HepG2 (cell line): ENCODE results near the gene B4GALT3. TPM values are rescaled to one million over a fixed set of nuclear protein-coding genes. Genes with fewer than 3 reads are reported as not detected.

Experiments
- BRD4 ChIP-seq: sonication (generic); formaldehyde crosslinking; IDR thresholded peaks from 2 replicates; pipeline ENCODE4 v1.4.0; 2020; ENCODE audit warnings: missing genetic modification reagents
- HOXA3 ChIP-seq: sonication (generic); formaldehyde crosslinking; IDR thresholded peaks from 2 replicates; pipeline ENCODE4 v1.5.0; 2020; ENCODE audit warnings: missing genetic modification reagents
- NFYC ChIP-seq: IDR thresholded peaks from 2 replicates; pipeline ENCODE4 v1.6.1; 2016; ENCODE audit warnings: missing genetic modification reagents, missing compliant biosample characterization
- NR2F2 ChIP-seq: IDR thresholded peaks from 2 replicates; pipeline ENCODE4 v1.6.1; 2012; ENCODE audit warnings: low read depth, inconsistent platforms, borderline replicate concordance
- POLR2AphosphoS5 ChIP-seq: IDR thresholded peaks from 2 replicates; pipeline ENCODE4 v1.6.1; 2012; ENCODE audit warnings: low read depth, low read length
- SNAI1 ChIP-seq: sonication (generic); formaldehyde crosslinking; IDR thresholded peaks from 2 replicates; pipeline ENCODE4 v1.5.0; 2020; ENCODE audit warnings: mild to moderate bottlenecking, missing genetic modification reagents, borderline replicate concordance
- SSRP1 ChIP-seq: IDR thresholded peaks from 2 replicates; pipeline ENCODE4 v1.6.1; 2016; ENCODE audit warnings: control low read depth
- TCF7L2 ChIP-seq: IDR thresholded peaks from 2 replicates; pipeline ENCODE4 v1.6.1; 2011; ENCODE audit warnings: mild to moderate bottlenecking, low read depth, low read length, moderate library complexity
- ZNF329 ChIP-seq: sonication (generic); formaldehyde crosslinking; IDR thresholded peaks from 2 replicates; pipeline ENCODE4 v1.9.0; 2021; ENCODE audit warnings: low read depth, mild to moderate bottlenecking, missing genetic modification reagents
- ZNF614 ChIP-seq: IDR thresholded peaks from 2 replicates; pipeline ENCODE4 v1.6.1; 2018; ENCODE audit warnings: missing biosample characterization, missing genetic modification reagents, inconsistent platforms, borderline replicate concordance
- ZNF674 ChIP-seq: sonication (generic); formaldehyde crosslinking; IDR thresholded peaks from 2 replicates; pipeline ENCODE4 v1.5.0; 2020; ENCODE audit warnings: low read depth, mild to moderate bottlenecking, missing genetic modification reagents
- ZNF749 ChIP-seq: sonication (generic); formaldehyde crosslinking; IDR thresholded peaks from 2 replicates; pipeline ENCODE4 v1.8.0; 2022; ENCODE audit warnings: mild to moderate bottlenecking, missing genetic modification reagents, moderate library complexity, borderline replicate concordance
- polyA plus RNA-seq, 8 experiments: library from polyadenylated mRNA; depleted of rRNA in 3 of 8; stranded (reverse) in 7 of 8; unstranded in 1 of 8; fragments of >200 nt; fragmentation: Illumina TruSeq in 4 of 8; extraction: Trizol in 4 of 8; gene quantifications; 2 replicates each; pipeline versions ENCODE4 v1.2.1 to v1.2.3, GENCODE V29; 2011 to 2016; ENCODE audit warnings: low read depth in 4 of 8, missing spikeins in 1 of 8, mixed read lengths in 1 of 8; ENCODE audit not compliant: insufficient read depth in 1 of 8
- total RNA-seq, 5 experiments: library from RNA; depleted of rRNA; stranded (reverse); fragments of >200 nt; fragmentation: Illumina TruSeq; extraction: Trizol; gene quantifications; 2 replicates each; pipeline ENCODE4 v1.2.3, GENCODE V29; 2016; ENCODE audit warnings: low read depth in 1 of 5
- TF ChIP-seq, protein P1 (sequence below), 2 experiments: IDR thresholded peaks; 2 replicates each; pipeline ENCODE4 v1.6.1; 2011 to 2012; ENCODE audit warnings: low read length in 2 of 2, borderline replicate concordance in 1 of 2, low read depth in 1 of 2, mild to moderate bottlenecking in 1 of 2, moderate library complexity in 1 of 2
- TF ChIP-seq, protein P2 (sequence below): sonication (generic); formaldehyde crosslinking; IDR thresholded peaks from 2 replicates; pipeline ENCODE4 v1.4.0; 2020; ENCODE audit warnings: missing genetic modification reagents
- TF ChIP-seq, protein P3 (sequence below): sonication (generic); formaldehyde crosslinking; IDR thresholded peaks from 2 replicates; pipeline ENCODE4 v1.4.0; 2020; ENCODE audit warnings: missing genetic modification reagents, borderline replicate concordance
- TF ChIP-seq, protein P4 (sequence below): sonication (generic); formaldehyde crosslinking; IDR thresholded peaks from 2 replicates; pipeline ENCODE4 v1.5.1; 2020; ENCODE audit warnings: mild to moderate bottlenecking, missing genetic modification reagents

Gene B4GALT3
- total and polyA plus RNA-seq, 2 of the 13 experiments (the other 11 are each of a cell fraction or from before 2014, with no cell fraction given), result 35.6 to 40.4 TPM

DNA sequence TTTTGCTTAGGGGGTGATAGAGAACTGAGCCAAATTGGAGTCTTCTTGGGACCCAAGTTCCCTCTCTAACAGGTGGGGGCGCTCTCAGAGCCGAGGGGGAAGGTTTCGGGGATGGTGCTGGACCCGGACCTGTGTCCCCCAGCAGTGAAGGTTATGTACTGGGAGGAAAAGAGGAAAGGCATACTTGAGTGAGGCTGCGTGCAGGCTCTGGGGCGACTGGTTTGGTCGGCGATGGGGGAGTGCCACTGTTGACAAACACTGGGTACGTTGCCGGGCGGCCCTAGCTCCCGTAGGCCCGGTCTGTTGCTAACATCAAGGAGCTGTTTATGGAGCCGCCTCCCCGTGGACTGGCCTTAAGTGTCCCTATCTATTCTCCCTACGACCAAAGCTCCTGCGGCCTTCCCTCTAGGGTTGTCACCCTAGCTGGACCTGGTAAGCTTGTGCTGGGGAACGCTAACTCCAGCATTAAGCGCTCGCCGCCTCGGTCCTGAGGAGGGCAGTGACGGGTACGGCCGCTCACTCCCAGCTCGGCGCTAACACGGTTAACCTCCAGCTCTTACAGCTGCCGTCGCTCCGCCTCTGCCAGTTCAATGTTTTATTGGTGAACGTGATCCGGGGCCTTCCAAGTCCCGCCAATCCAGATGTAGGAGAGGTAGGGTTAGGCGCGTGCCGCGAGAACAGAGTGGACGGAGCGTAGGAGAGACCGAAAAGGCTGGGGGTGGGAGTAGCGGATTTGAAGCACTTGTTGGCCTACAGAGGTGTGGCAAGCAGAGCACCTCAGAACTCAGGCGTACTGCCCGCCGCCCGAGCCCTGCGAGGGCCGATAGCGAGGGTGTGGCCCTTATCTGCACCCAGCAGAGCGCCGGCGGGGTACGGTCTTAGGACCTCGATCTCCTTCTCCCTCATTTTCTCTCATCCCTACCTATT lies 11.3 kb downstream of the B4GALT3 start, which contains the start of gene PPOX (continued):
- TF ChIP-seq, protein P1, sequence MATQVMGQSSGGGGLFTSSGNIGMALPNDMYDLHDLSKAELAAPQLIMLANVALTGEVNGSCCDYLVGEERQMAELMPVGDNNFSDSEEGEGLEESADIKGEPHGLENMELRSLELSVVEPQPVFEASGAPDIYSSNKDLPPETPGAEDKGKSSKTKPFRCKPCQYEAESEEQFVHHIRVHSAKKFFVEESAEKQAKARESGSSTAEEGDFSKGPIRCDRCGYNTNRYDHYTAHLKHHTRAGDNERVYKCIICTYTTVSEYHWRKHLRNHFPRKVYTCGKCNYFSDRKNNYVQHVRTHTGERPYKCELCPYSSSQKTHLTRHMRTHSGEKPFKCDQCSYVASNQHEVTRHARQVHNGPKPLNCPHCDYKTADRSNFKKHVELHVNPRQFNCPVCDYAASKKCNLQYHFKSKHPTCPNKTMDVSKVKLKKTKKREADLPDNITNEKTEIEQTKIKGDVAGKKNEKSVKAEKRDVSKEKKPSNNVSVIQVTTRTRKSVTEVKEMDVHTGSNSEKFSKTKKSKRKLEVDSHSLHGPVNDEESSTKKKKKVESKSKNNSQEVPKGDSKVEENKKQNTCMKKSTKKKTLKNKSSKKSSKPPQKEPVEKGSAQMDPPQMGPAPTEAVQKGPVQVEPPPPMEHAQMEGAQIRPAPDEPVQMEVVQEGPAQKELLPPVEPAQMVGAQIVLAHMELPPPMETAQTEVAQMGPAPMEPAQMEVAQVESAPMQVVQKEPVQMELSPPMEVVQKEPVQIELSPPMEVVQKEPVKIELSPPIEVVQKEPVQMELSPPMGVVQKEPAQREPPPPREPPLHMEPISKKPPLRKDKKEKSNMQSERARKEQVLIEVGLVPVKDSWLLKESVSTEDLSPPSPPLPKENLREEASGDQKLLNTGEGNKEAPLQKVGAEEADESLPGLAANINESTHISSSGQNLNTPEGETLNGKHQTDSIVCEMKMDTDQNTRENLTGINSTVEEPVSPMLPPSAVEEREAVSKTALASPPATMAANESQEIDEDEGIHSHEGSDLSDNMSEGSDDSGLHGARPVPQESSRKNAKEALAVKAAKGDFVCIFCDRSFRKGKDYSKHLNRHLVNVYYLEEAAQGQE (IDR thresholded peaks at IDR 0.05; ENCODE audit: borderline replicate concordance in 1 of 2, low read depth in 1 of 2, low read length in 2 of 2), result no peak
- TF ChIP-seq, protein P2, sequence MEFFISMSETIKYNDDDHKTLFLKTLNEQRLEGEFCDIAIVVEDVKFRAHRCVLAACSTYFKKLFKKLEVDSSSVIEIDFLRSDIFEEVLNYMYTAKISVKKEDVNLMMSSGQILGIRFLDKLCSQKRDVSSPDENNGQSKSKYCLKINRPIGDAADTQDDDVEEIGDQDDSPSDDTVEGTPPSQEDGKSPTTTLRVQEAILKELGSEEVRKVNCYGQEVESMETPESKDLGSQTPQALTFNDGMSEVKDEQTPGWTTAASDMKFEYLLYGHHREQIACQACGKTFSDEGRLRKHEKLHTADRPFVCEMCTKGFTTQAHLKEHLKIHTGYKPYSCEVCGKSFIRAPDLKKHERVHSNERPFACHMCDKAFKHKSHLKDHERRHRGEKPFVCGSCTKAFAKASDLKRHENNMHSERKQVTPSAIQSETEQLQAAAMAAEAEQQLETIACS, result no peak
- no peak for TF ChIP-seq ZNF614 (CRISPR knock-in tag)
- TF ChIP-seq, protein P3, sequence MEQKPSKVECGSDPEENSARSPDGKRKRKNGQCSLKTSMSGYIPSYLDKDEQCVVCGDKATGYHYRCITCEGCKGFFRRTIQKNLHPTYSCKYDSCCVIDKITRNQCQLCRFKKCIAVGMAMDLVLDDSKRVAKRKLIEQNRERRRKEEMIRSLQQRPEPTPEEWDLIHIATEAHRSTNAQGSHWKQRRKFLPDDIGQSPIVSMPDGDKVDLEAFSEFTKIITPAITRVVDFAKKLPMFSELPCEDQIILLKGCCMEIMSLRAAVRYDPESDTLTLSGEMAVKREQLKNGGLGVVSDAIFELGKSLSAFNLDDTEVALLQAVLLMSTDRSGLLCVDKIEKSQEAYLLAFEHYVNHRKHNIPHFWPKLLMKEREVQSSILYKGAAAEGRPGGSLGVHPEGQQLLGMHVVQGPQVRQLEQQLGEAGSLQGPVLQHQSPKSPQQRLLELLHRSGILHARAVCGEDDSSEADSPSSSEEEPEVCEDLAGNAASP (CRISPR knock-in tag), result no peak
- TF ChIP-seq SNAI1, result peak; percentile 75
- TF ChIP-seq ZNF749 (CRISPR knock-in tag), result no peak
- TF ChIP-seq SSRP1 (CRISPR knock-in tag), result no peak
- no peak for TF ChIP-seq TCF7L2
- TF ChIP-seq NFYC (CRISPR knock-in tag), result peak; percentile 95
- TF ChIP-seq, protein P4, sequence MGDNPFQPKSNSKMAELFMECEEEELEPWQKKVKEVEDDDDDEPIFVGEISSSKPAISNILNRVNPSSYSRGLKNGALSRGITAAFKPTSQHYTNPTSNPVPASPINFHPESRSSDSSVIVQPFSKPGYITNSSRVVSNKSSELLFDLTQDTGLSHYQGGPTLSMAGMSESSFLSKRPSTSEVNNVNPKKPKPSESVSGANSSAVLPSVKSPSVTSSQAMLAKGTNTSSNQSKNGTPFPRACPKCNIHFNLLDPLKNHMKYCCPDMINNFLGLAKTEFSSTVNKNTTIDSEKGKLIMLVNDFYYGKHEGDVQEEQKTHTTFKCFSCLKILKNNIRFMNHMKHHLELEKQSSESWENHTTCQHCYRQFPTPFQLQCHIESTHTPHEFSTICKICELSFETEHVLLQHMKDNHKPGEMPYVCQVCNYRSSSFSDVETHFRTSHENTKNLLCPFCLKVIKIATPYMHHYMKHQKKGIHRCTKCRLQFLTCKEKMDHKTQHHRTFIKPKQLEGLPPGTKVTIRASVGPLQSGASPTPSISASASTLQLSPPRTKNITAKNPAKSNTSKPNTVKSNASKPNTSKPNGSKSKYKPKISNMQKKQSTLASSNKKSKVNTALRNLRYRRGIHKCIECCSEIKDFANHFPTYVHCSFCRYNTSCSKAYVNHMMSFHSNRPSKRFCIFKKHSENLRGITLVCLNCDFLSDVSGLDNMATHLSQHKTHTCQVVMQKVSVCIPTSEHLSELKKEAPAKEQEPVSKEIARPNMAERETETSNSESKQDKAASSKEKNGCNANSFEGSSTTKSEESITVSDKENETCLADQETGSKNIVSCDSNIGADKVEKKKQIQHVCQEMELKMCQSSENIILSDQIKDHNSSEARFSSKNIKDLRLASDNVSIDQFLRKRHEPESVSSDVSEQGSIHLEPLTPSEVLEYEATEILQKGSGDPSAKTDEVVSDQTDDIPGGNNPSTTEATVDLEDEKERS, result no peak
- peak; percentile 33 for TF ChIP-seq POLR2AphosphoS5
- TF ChIP-seq ZNF674 (CRISPR knock-in tag), result no peak
- peak; percentile 47; the same call in 1 of the 2 replicates for TF ChIP-seq ZNF329 (CRISPR knock-in tag)
- 0 out of 2 replicates have a peak, but pooled peaks have one; percentile 6 for TF ChIP-seq NR2F2
- TF ChIP-seq HOXA3 (CRISPR knock-in tag), result peak; percentile 67
- TF ChIP-seq BRD4 (CRISPR knock-in tag), result 0 out of 2 replicates have a peak, but pooled peaks have one; percentile 20
